HUES6 (cell line): Measurements from ENCODE around the gene BCL2L13.
"Not testable (repeated sequence)": the region's sequence is repeated elsewhere in the genome, so short reads cannot be mapped to it uniquely, and the experiment has no call there.

ENCODE experiments used
- H3K27ac ChIP-seq: 2 replicates; pipeline ENCODE4 v1.7.0; 2013; ENCODE audit warnings: low read depth, mild to moderate bottlenecking, low read length, inconsistent platforms
- H3K27me3 ChIP-seq: 2 replicates; pipeline ENCODE4 v1.6.1; 2013; ENCODE audit warnings: low read length; ENCODE audit not compliant: control insufficient read depth, insufficient read depth
- H3K36me3 ChIP-seq: 2 replicates; pipeline ENCODE4 v1.6.1; 2013; ENCODE audit warnings: low read length; ENCODE audit not compliant: control insufficient read depth, insufficient read depth
- H3K4me1 ChIP-seq: 2 replicates; pipeline ENCODE4 v1.6.1; 2013; ENCODE audit warnings: low read length; ENCODE audit not compliant: control insufficient read depth, insufficient read depth
- H3K4me3 ChIP-seq: 2 replicates; pipeline ENCODE4 v1.5.1; 2013; ENCODE audit warnings: low read depth, low read length
- H3K9ac ChIP-seq: one replicate; pipeline ENCODE4 v1.6.1; 2013; ENCODE audit warnings: mild to moderate bottlenecking, low read length
- H3K9me3 ChIP-seq: 2 replicates; pipeline ENCODE4 v1.6.1; 2013; ENCODE audit warnings: low read depth, low read length; ENCODE audit not compliant: control insufficient read depth, insufficient read depth

Gene BCL2L13

GRCh38 chr22:17694752-17695151, 56.2 kb downstream of the BCL2L13 start:
- Histone ChIP-seq H3K9ac (no peak overlapping the region), H3K36me3 (peaks cover 11% of the 10 kb centered on the region), H3K4me1 (peaks cover 2% of the 10 kb centered on the region; the same call in 1 of the 2 replicates), H3K9me3 (no peaks in the 10 kb centered on the region), H3K27ac (no peak overlapping the region), H3K27me3 (no peaks in the 10 kb centered on the region), H3K4me3 (no peak overlapping the region)

- H3K36me3 ChIP-seq = peaks cover 11% of the 10 kb centered on the region
- no peak overlapping the region for H3K4me3 ChIP-seq
- H3K27ac ChIP-seq = no peak overlapping the region
- H3K27me3 ChIP-seq = no peaks in the 10 kb centered on the region
- H3K9me3 ChIP-seq = no peaks in the 10 kb centered on the region
- peaks cover 14% of the 10 kb centered on the region; the same call in 1 of the 2 replicates for H3K4me1 ChIP-seq
- H3K9ac ChIP-seq = no peak overlapping the region
These were observed 57.4 kb downstream of the BCL2L13 start for GRCh38 chr22:17695986-17696385.

GRCh38 chr22:17697196-17697595, 58.6 kb downstream of the BCL2L13 start:
- H3K27me3 ChIP-seq = not testable (repeated sequence)

GRCh38 chr22:17698276-17698675, 59.7 kb downstream of the BCL2L13 start:
- not testable (repeated sequence) for H3K9ac ChIP-seq, H3K9me3 ChIP-seq, H3K27ac ChIP-seq, H3K4me3 ChIP-seq, H3K27me3 ChIP-seq
- peaks cover 18% of the 10 kb centered on the region; the same call in 1 of the 2 replicates for H3K4me1 ChIP-seq
- peaks cover 10% of the 10 kb centered on the region for H3K36me3 ChIP-seq

More at GRCh38 chr22:17697196-17697595, 58.6 kb downstream of the BCL2L13 start:
- H3K36me3 ChIP-seq = peaks cover 11% of the 10 kb centered on the region
- H3K4me1 ChIP-seq = peaks cover 18% of the 10 kb centered on the region; the same call in 1 of the 2 replicates
- not testable (repeated sequence) for H3K27ac ChIP-seq, H3K9me3 ChIP-seq, H3K4me3 ChIP-seq, H3K9ac ChIP-seq

GRCh38 chr22:17698948-17699347, 60.4 kb downstream of the BCL2L13 start:
- H3K9me3 ChIP-seq = no peaks in the 10 kb centered on the region
- H3K27ac ChIP-seq = no peak overlapping the region
- H3K4me3 ChIP-seq = no peak overlapping the region
- peaks cover 15% of the 10 kb centered on the region for H3K36me3 ChIP-seq
- H3K27me3 ChIP-seq = no peaks in the 10 kb centered on the region
- no peak overlapping the region for H3K9ac ChIP-seq
- H3K4me1 ChIP-seq = peaks cover 18% of the 10 kb centered on the region; the same call in 1 of the 2 replicates

- H3K4me3 ChIP-seq = no peak overlapping the region
- H3K9me3 ChIP-seq = no peaks in the 10 kb centered on the region
- H3K4me1 ChIP-seq = peaks cover 18% of the 10 kb centered on the region; the same call in 1 of the 2 replicates
- H3K27ac ChIP-seq = no peak overlapping the region
- no peak overlapping the region for H3K9ac ChIP-seq
- no peaks in the 10 kb centered on the region for H3K27me3 ChIP-seq
- H3K36me3 ChIP-seq = peaks cover 13% of the 10 kb centered on the region
These were observed 61.3 kb downstream of the BCL2L13 start for GRCh38 chr22:17699696-17700340.

- H3K27ac ChIP-seq = peak overlapping the region; percentile 14; the same call in 1 of the 2 replicates
- H3K36me3 ChIP-seq = peaks cover 14% of the 10 kb centered on the region
- H3K9me3 ChIP-seq = no peaks in the 10 kb centered on the region
- H3K4me3 ChIP-seq = no peak overlapping the region
- no peaks in the 10 kb centered on the region for H3K27me3 ChIP-seq
- H3K9ac ChIP-seq = no peak overlapping the region
- peaks cover 18% of the 10 kb centered on the region; the same call in 1 of the 2 replicates for H3K4me1 ChIP-seq
These were observed 62.2 kb downstream of the BCL2L13 start for GRCh38 chr22:17700778-17701177.

- H3K27me3 ChIP-seq = no peaks in the 10 kb centered on the region
- H3K36me3 ChIP-seq = peaks cover 23% of the 10 kb centered on the region
- no peak overlapping the region for H3K27ac ChIP-seq
- H3K9me3 ChIP-seq = no peaks in the 10 kb centered on the region
- no peak overlapping the region for H3K9ac ChIP-seq
- no peak overlapping the region for H3K4me3 ChIP-seq
- H3K4me1 ChIP-seq = peaks cover 24% of the 10 kb centered on the region; the same call in 1 of the 2 replicates
These were observed 65.3 kb downstream of the BCL2L13 start for GRCh38 chr22:17703811-17704210.

- Histone ChIP-seq H3K9ac (no peak overlapping the region), H3K4me1 (peaks cover 14% of the 10 kb centered on the region; the same call in 1 of the 2 replicates), H3K36me3 (peaks cover 23% of the 10 kb centered on the region), H3K27me3 (no peaks in the 10 kb centered on the region), H3K9me3 (no peaks in the 10 kb centered on the region), H3K27ac (no peak overlapping the region), H3K4me3 (no peak overlapping the region)
These were observed 67.0 kb downstream of the BCL2L13 start for GRCh38 chr22:17705546-17705945.

- H3K27ac ChIP-seq = peak overlapping the region; percentile 52; the same call in 1 of the 2 replicates
- H3K9ac ChIP-seq = peak overlapping the region; percentile 4
- H3K9me3 ChIP-seq = no peaks in the 10 kb centered on the region
- H3K27me3 ChIP-seq = no peaks in the 10 kb centered on the region
- H3K4me3 ChIP-seq = no peak overlapping the region
- H3K4me1 ChIP-seq = peaks cover 8% of the 10 kb centered on the region; the same call in 1 of the 2 replicates
- peaks cover 23% of the 10 kb centered on the region for H3K36me3 ChIP-seq
These were observed 67.7 kb downstream of the BCL2L13 start for GRCh38 chr22:17705951-17706900.

GRCh38 chr22:17706947-17707346, 68.4 kb downstream of the BCL2L13 start:
- Histone ChIP-seq H3K36me3 (peaks cover 23% of the 10 kb centered on the region), H3K27ac (peak overlapping the region; percentile 71; the same call in 1 of the 2 replicates), H3K4me1 (0 out of 2 replicates have a peak, but pooled peaks cover 6% of the 10 kb centered on the region), H3K27me3 (no peaks in the 10 kb centered on the region), H3K4me3 (no peak overlapping the region), H3K9me3 (no peaks in the 10 kb centered on the region), H3K9ac (no peak overlapping the region)
